T-cell (primary cell): ENCODE results near the gene TMPRSS5. TPM values are rescaled to one million over a fixed set of nuclear protein-coding genes. Genes with fewer than 3 reads are reported as not detected.

Experiments used
- ATAC-seq, 4 experiments: fragments of 200-7000 bp in 3 of 4; fragments of 150-1000 bp in 1 of 4; cut with Tn5 transposase; replicated peaks in 1 of 4; 1 replicate in 3 of 4; 2 replicates in 1 of 4; pipeline ENCODE4 v1.10.0; 2021; ENCODE audit warnings: moderate library complexity in 3 of 4, mild to moderate bottlenecking in 2 of 4, moderate number of reproducible peaks in 1 of 4
- CTCF ChIA-PET, 2 donors: fragments of 300-600 bp; sonication (Branson Sonifier 250); formaldehyde crosslinking; loops; one replicate each; lab custom pipeline; 2022; ENCODE audit warnings: antibody characterized with exemption in 2 of 2; lab: Charles Lee
- POLR2A ChIA-PET, 2 donors: fragments of 300-600 bp; sonication (Branson Sonifier 250); formaldehyde crosslinking; loops; one replicate each; lab custom pipeline; 2022; ENCODE audit warnings: antibody characterized with exemption in 2 of 2; lab: Charles Lee
- DNase-seq, 35 experiments: peaks; one replicate each; pipeline versions ENCODE4 v3.0.0 to v3.0.0-alpha.2; 2013 to 2023
- H3K27ac ChIP-seq: one replicate; pipeline ENCODE4 v1.5.1; 2013; ENCODE audit warnings: low read length
- H3K27me3 ChIP-seq, 2 experiments: replicated peaks in 1 of 2; 1 replicate in 1 of 2; 2 replicates in 1 of 2; pipeline versions ENCODE4 v1.6.1 to v1.7.0; 2013; ENCODE audit warnings: low read length in 1 of 2, mixed read lengths in 1 of 2; ENCODE audit not compliant: control insufficient read depth in 2 of 2, insufficient read depth in 2 of 2; ENCODE audit errors: extremely low read depth in 1 of 2
- H3K36me3 ChIP-seq, 2 donors: 1 replicate in 1 of 2; 2 replicates in 1 of 2; pipeline versions ENCODE4 v1.6.1 to v1.7.0; 2013; ENCODE audit warnings: low read length in 1 of 2; ENCODE audit not compliant: control insufficient read depth in 2 of 2, insufficient read depth in 1 of 2; ENCODE audit errors: extremely low read depth in 1 of 2
- H3K4me1 ChIP-seq, 2 experiments: 1 replicate in 1 of 2; 2 replicates in 1 of 2; pipeline versions ENCODE4 v1.6.1 to v1.7.0; 2013; ENCODE audit warnings: low read length in 2 of 2, mixed read lengths in 1 of 2; ENCODE audit not compliant: insufficient read depth in 2 of 2, control insufficient read depth in 1 of 2; ENCODE audit errors: extremely low read depth in 1 of 2
- H3K4me3 ChIP-seq, 2 donors: 1 replicate in 1 of 2; 2 replicates in 1 of 2; pipeline versions ENCODE4 v1.5.1 to v1.7.0; 2013; ENCODE audit warnings: mild to moderate bottlenecking in 2 of 2, low read length in 1 of 2, moderate library complexity in 1 of 2; ENCODE audit not compliant: control insufficient read depth in 1 of 2; ENCODE audit errors: extremely low read depth in 1 of 2
- H3K9me3 ChIP-seq: 2 replicates; pipeline ENCODE4 v1.7.0; 2013
- H3K27ac Mint-ChIP-seq, 2 donors: one replicate each; pipeline ENCODE4 v1.8.0; 2020 to 2021; ENCODE audit warnings: mild to moderate bottlenecking in 2 of 2, mixed read lengths in 2 of 2
- H3K27me3 Mint-ChIP-seq, 2 donors: one replicate each; pipeline ENCODE4 v1.8.0; 2021 to 2022; ENCODE audit warnings: mixed read lengths in 2 of 2
- H3K36me3 Mint-ChIP-seq: one replicate; pipeline ENCODE4 v1.8.0; 2021; ENCODE audit warnings: mixed read lengths
- H3K4me1 Mint-ChIP-seq, 3 donors: one replicate each; pipeline ENCODE4 v1.8.0; 2020 to 2022; ENCODE audit warnings: mixed read lengths in 3 of 3, mild to moderate bottlenecking in 1 of 3
- H3K4me3 Mint-ChIP-seq, 3 donors: one replicate each; pipeline ENCODE4 v1.8.0; 2020 to 2022; ENCODE audit warnings: mild to moderate bottlenecking in 3 of 3, mixed read lengths in 3 of 3, moderate library complexity in 3 of 3
- H3K9me3 Mint-ChIP-seq, 3 donors: one replicate each; pipeline ENCODE4 v1.8.0; 2020 to 2022; ENCODE audit warnings: mixed read lengths in 3 of 3
- WGBS: methylation state at CpG from one replicate; pipeline ENCODE4 v1.1.5; 2013; ENCODE audit warnings: missing lambda C conversion rate; ENCODE audit not compliant: insufficient coverage; 5-methylcytosine and 5-hydroxymethylcytosine counted together
- total RNA-seq, 35 experiments: library from RNA in 6 of 35; stranded (reverse) in 6 of 35; fragments of 120-200 nt in 1 of 35; gene quantifications; one replicate each; pipeline versions ENCODE4 v1.2.1 to v1.2.4 and lab custom pipeline; 2013 to 2026

The TMPRSS5 gene
- total RNA-seq, 5 donors from 2014 or later (not counting 1 experiment from before 2014, with no cell fraction given), result 0.76 to 1.7 (median 1.2) TPM

DNA sequence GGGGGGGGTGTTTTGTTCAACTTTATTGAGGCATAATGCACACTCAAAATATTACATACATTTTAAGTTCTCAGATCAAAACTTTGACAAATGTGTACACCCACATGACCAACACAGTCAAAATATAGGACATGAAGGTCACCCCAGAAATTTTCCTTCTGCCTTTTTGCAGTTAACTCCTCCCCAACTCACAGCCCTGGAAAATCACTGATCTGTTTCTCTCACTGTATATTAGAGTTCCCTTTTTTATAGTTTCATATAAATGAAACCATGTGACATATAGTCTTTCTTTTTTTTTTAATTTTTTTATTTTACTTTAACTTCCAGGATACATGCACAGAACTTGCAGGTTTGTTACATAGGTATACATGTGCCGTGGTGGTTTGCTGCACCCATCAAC, 4.6 kb downstream of the TMPRSS5 start:
- Mint-ChIP-seq H3K36me3 (peaks cover 23% of the 10 kb centered on the region), H3K27me3 (no peaks in the 10 kb centered on the region), H3K9me3 (peaks cover 3 to 4% (median 3%) of the 10 kb centered on the region in 3 donors), H3K27ac (no peak overlapping the region), H3K4me1 (no peaks in the 10 kb centered on the region), H3K4me3 (no peak overlapping the region)
- POLR2A ChIA-PET, result no interaction called here
- Histone ChIP-seq H3K4me3 (no peak overlapping the region), H3K36me3 (no peaks in the 10 kb centered on the region), H3K4me1 (no peaks in the 10 kb centered on the region), H3K9me3 (no peaks in the 10 kb centered on the region), H3K27me3 (peaks cover 0 to 2% of the 10 kb centered on the region in 2 experiments), H3K27ac (no peak overlapping the region)
- CTCF ChIA-PET, result no interaction called here
- ATAC-seq (no peak), DNase-seq (no peak)
- no CpG with 5 or more reads among the region's 1 CpG for WGBS

DNA sequence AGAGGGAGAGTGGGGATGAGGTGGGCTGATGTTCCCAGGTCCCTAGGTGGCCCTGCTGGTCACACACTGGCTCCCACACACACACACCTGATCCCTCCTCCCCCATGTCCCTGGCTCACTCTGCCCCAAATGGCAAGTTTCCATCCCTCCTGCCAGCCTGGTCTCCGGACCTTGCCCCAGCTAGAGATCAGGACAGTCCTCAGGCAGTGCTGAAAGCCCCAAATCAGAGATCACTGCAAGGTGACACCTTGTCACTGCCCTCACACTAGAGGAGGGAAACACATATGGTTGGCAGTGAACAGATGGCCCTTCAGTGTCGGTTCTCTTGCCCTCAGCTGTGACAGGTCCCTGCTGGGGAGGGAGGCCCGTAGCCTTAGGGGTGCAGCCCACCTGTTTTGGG, 7.6 kb downstream of the TMPRSS5 start:
- ATAC-seq, result no peak
- Histone ChIP-seq H3K4me1 (no peaks in the 10 kb centered on the region), H3K9me3 (no peaks in the 10 kb centered on the region), H3K36me3 (no peaks in the 10 kb centered on the region), H3K27ac (no peak overlapping the region), H3K4me3 (no peak overlapping the region), H3K27me3 (peaks cover 0 to 2% of the 10 kb centered on the region in 2 experiments)
- H3K9me3 Mint-ChIP-seq, result peaks cover 3 to 4% (median 3%) of the 10 kb centered on the region in 3 donors
- H3K27me3 Mint-ChIP-seq, result no peaks in the 10 kb centered on the region
- H3K4me1 Mint-ChIP-seq, result no peaks in the 10 kb centered on the region
- no peak overlapping the region for H3K27ac Mint-ChIP-seq
- H3K4me3 Mint-ChIP-seq, result no peak overlapping the region
- DNase-seq, result no peak
- ChIA-PET CTCF (no interaction called here), POLR2A (no interaction called here)
- 60% methylated on average over 2 of the region's 3 CpGs for WGBS
- peaks cover 12% of the 10 kb centered on the region for H3K36me3 Mint-ChIP-seq

DNA sequence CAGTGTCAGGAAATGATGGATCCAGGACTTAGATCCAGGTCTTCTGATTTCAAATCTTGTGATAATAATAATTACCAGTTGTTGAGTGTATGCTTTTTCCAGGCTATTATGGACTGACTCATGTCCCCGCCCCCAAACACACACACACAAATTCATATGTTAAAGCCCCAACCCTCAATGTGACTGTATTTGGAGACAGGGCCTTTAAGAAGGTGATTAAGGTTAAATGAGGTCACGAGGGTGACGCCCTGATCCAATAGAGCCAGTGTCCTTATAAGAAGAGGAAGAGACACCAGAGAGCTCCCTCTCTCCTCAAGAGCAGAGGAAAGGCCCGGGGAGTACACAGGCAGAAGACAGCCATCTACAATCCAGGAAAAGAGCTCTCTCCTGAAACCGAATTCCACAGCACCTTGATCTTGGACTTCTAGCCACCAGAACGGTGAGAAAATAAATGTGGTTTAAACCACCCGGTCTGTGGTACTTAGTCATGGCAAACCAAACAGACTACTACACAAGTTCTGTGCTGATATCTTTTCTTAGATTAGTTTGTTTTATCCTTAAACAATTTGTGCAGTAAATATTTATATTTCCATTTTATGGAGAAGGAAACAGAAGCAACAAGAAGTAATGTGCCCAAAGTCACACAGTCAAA, 8.2 kb downstream of the TMPRSS5 start:
- ChIA-PET CTCF (no interaction called here), POLR2A (no interaction called here)
- Histone ChIP-seq H3K4me1 (no peaks in the 10 kb centered on the region), H3K27me3 (peaks cover 0 to 2% of the 10 kb centered on the region in 2 experiments), H3K36me3 (no peaks in the 10 kb centered on the region), H3K9me3 (no peaks in the 10 kb centered on the region), H3K4me3 (no peak overlapping the region), H3K27ac (no peak overlapping the region)
- H3K4me1 Mint-ChIP-seq, result no peaks in the 10 kb centered on the region
- ATAC-seq (no peak), DNase-seq (no peak)
- H3K27ac Mint-ChIP-seq, result no peak overlapping the region
- peaks cover 12% of the 10 kb centered on the region for H3K36me3 Mint-ChIP-seq
- WGBS, result no CpG with 5 or more reads among the region's 7 CpGs
- H3K4me3 Mint-ChIP-seq, result no peak overlapping the region
- H3K9me3 Mint-ChIP-seq, result peaks cover 3 to 4% (median 3%) of the 10 kb centered on the region in 3 donors
- no peaks in the 10 kb centered on the region for H3K27me3 Mint-ChIP-seq

DNA sequence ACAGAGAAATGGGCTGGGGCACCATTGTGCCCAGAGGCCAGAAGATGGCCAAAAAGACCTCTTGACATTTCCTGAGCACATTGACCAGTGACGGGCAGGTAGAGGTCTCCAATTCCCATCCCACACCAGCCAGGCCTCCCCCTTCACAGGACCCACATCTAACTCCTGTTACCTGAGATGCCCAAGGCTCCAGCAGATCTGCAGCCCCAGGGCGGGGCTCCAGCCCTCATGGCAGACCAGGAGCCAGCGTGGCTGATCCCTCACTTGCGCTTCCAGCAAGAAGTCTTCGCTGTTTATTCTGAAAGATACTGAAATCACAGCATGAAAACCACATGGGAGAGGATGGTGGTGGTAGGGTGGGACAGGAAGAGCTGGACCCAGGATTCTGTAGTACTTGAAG, 9.0 kb downstream of the TMPRSS5 start:
- 93% methylated on average over 5 of the region's 5 CpGs for WGBS
- no peaks in the 10 kb centered on the region for H3K27me3 Mint-ChIP-seq
- ATAC-seq (no peak), DNase-seq (no peak)
- ChIA-PET POLR2A (no interaction called here), CTCF (no interaction called here)
- peaks cover 0 to 2% of the 10 kb centered on the region in 2 experiments for H3K27me3 ChIP-seq
- H3K9me3 Mint-ChIP-seq, result peaks cover under 1 to 1% (median 1%) of the 10 kb centered on the region in 3 donors
- H3K27ac Mint-ChIP-seq, result no peak overlapping the region
- no peak overlapping the region for H3K4me3 Mint-ChIP-seq
- H3K9me3 ChIP-seq, result no peaks in the 10 kb centered on the region
- H3K36me3 Mint-ChIP-seq, result peaks cover 10% of the 10 kb centered on the region
- no peaks in the 10 kb centered on the region for H3K4me1 ChIP-seq
- no peak overlapping the region for H3K27ac ChIP-seq
- no peak overlapping the region for H3K4me3 ChIP-seq
- no peaks in the 10 kb centered on the region for H3K36me3 ChIP-seq
- H3K4me1 Mint-ChIP-seq, result no peaks in the 10 kb centered on the region

DNA sequence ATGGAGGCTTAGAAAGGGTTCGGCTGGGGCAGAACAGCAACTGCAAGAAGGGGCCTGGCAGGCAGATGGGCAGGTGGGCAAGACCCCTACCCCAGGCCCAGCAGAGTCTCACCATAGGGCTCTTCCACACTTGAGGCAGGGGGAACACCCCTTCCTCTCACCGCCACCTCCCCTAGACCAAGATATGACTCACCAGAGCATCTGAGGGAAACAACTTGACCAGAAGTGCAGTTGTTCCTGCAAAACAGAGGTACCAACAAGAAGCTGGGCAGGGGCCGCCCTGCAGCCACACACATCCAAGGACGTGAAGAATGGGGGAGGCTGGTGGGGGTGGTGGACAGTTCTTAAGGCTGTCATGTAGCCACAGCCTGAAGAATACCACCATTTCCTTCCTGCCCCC, 10.9 kb downstream of the TMPRSS5 start:
- H3K4me3 Mint-ChIP-seq, result no peak overlapping the region
- Histone ChIP-seq H3K27ac (no peak overlapping the region), H3K4me3 (no peak overlapping the region), H3K27me3 (peaks cover 0 to 2% of the 10 kb centered on the region in 2 experiments), H3K9me3 (no peaks in the 10 kb centered on the region), H3K4me1 (no peaks in the 10 kb centered on the region), H3K36me3 (no peaks in the 10 kb centered on the region)
- 80% methylated on average over 2 of the region's 4 CpGs for WGBS
- no peaks in the 10 kb centered on the region for H3K27me3 Mint-ChIP-seq
- H3K4me1 Mint-ChIP-seq, result no peaks in the 10 kb centered on the region
- H3K36me3 Mint-ChIP-seq, result peaks cover 8% of the 10 kb centered on the region
- H3K27ac Mint-ChIP-seq, result no peak overlapping the region
- CTCF ChIA-PET, result no interaction called here
- POLR2A ChIA-PET, result no interaction called here
- no peak for ATAC-seq
- no peaks in the 10 kb centered on the region for H3K9me3 Mint-ChIP-seq
- no peak for DNase-seq

GRCh38 chr11:113694390-113694789, 11.7 kb downstream of the TMPRSS5 start:
- Mint-ChIP-seq H3K27me3 (no peaks in the 10 kb centered on the region), H3K9me3 (no peaks in the 10 kb centered on the region), H3K27ac (no peak overlapping the region), H3K4me1 (no peaks in the 10 kb centered on the region), H3K36me3 (peaks cover 8% of the 10 kb centered on the region), H3K4me3 (no peak overlapping the region)
- H3K4me3 ChIP-seq, result no peak overlapping the region
- peaks cover 0 to 2% of the 10 kb centered on the region in 2 donors for H3K36me3 ChIP-seq
- ATAC-seq, result no peak
- H3K4me1 ChIP-seq, result no peaks in the 10 kb centered on the region
- ChIA-PET POLR2A (no interaction called here), CTCF (no interaction called here)
- DNase-seq, result no peak
- H3K27ac ChIP-seq, result no peak overlapping the region
- H3K9me3 ChIP-seq, result no peaks in the 10 kb centered on the region
- WGBS, result 92% methylated on average over 5 of the region's 12 CpGs
- H3K27me3 ChIP-seq, result no peaks in the 10 kb centered on the region
